Natural killer cell treated with Interleukin-12 subunit alpha and Interleukin-12 subunit beta and Interleukin-15 and Interleukin-18, amount 100 ng/mL, for 72 hours (primary cell): ENCODE data around the gene RNF150. TPM values are rescaled to one million over a fixed set of nuclear protein-coding genes. Genes with fewer than 3 reads are reported as not detected.

ENCODE experiments used
- ATAC-seq, 2 donors: fragments of 150-1000 bp; cut with Tn5 transposase in 1 of 2; sonication (Bioruptor Pico), chemical (Tn5 transposase) in 1 of 2; 2 replicates each; pipeline ENCODE4 v1.10.0; 2021
- DNase-seq: peaks from one replicate; pipeline ENCODE4 v3.0.0; 2022; ENCODE audit warnings: low spot score
- H3K27ac Mint-ChIP-seq, 2 donors: 1 replicate in 1 of 2; 2 replicates in 1 of 2; pipeline ENCODE4 v1.8.0; 2022; ENCODE audit warnings: mixed read lengths in 2 of 2, mild to moderate bottlenecking in 1 of 2, moderate library complexity in 1 of 2
- H3K27me3 Mint-ChIP-seq, 2 donors: 1 replicate in 1 of 2; 2 replicates in 1 of 2; pipeline ENCODE4 v1.8.0; 2022; ENCODE audit warnings: mixed read lengths in 2 of 2
- H3K36me3 Mint-ChIP-seq: one replicate; pipeline ENCODE4 v1.8.0; 2022; ENCODE audit warnings: mixed read lengths
- H3K4me1 Mint-ChIP-seq, 2 donors: 1 replicate in 1 of 2; 2 replicates in 1 of 2; pipeline ENCODE4 v1.8.0; 2022; ENCODE audit warnings: low read depth in 2 of 2, mixed read lengths in 2 of 2, mild to moderate bottlenecking in 1 of 2
- H3K4me3 Mint-ChIP-seq: one replicate; pipeline ENCODE4 v1.8.0; 2022; ENCODE audit warnings: mixed read lengths
- H3K9me3 Mint-ChIP-seq: 2 replicates; pipeline ENCODE4 v1.8.0; 2022; ENCODE audit warnings: mixed read lengths
- total RNA-seq, 2 donors: library from RNA; stranded (reverse); gene quantifications; one replicate each; pipeline ENCODE4 v1.2.3, GENCODE V29; 2022

Gene RNF150
- total RNA-seq, 2 donors from 2014 or later = not detected

DNA sequence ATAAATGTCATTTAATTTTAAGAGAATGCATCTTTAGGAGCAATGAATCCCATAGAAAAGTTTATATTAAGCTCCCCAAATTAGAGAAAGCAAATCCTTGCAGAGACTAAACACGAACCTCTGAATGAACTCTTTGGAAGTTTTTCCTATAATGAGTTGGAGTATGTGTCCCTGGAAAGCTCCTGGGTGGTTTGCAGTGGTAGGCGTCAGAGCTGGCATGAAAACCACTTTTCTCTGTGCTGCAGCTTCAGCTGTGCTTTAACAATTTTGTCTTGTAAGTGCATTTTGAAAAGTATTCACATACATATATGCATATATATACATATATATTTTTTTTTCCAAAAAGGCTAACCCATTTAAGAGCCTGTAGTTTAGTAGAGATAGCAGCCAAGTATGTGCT, 228.4 kb downstream of the RNF150 start:
- peaks cover 3% of the 10 kb centered on the region for H3K9me3 Mint-ChIP-seq
- no peak for DNase-seq
- H3K4me1 Mint-ChIP-seq = no peaks in the 10 kb centered on the region

DNA sequence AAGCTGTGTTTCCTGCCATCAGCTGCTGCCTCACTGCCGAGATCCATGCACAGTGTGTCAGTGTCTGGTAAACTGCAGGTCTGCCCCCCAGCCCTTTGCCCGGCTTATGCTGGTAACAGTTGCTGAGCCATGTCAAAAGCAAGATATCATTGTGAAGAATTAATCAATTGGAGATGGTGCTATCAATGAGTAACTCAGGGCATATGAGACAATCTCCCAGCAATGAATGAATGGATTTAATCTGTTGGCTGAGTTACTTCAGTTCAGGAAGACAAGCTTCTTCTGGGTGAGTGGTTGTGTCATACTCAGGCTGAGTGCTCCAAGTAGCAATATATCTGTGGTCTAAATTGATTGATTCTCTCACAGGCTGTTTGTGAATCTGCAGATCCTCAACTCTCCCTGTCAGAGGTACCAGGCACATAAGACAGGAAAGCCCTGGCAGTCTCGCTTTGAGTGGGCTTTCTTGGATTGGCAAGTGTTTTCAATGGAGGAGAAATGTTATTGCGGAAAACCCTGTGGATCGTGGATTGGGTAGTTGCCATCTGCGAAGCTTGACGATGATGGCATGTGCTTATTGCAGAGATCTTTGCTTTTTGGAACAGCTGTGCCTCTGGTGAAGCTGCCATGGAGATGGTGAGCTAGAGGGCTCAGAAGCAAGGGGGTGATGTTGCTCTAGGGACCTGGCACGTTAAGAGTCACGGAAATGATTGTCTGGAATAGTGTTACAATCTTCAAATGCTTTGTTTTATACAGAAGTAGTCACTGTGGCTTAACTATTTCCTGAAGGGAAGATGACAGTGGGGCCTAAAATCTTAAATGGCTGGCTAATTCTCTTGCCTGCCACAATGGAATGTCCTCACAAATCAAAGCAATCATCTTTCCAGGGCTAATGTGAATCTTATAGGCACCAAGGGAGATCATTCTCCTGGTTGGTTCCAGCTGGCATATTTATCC, 229.5 kb downstream of the RNF150 start:
- Mint-ChIP-seq H3K27me3 (peaks cover 0 to 2% of the 10 kb centered on the region in 2 donors), H3K36me3 (no peaks in the 10 kb centered on the region), H3K27ac (no peak overlapping the region), H3K9me3 (peaks cover 3% of the 10 kb centered on the region), H3K4me3 (no peak overlapping the region), H3K4me1 (no peaks in the 10 kb centered on the region)
- DNase-seq = no peak
- ATAC-seq = no peak

More for the DNA sequence above, 228.4 kb downstream of the RNF150 start:
- no peak for ATAC-seq
- Mint-ChIP-seq H3K36me3 (no peaks in the 10 kb centered on the region), H3K4me3 (no peak overlapping the region), H3K27me3 (peaks cover 0 to under 1% of the 10 kb centered on the region in 2 donors), H3K27ac (no peak overlapping the region)

DNA sequence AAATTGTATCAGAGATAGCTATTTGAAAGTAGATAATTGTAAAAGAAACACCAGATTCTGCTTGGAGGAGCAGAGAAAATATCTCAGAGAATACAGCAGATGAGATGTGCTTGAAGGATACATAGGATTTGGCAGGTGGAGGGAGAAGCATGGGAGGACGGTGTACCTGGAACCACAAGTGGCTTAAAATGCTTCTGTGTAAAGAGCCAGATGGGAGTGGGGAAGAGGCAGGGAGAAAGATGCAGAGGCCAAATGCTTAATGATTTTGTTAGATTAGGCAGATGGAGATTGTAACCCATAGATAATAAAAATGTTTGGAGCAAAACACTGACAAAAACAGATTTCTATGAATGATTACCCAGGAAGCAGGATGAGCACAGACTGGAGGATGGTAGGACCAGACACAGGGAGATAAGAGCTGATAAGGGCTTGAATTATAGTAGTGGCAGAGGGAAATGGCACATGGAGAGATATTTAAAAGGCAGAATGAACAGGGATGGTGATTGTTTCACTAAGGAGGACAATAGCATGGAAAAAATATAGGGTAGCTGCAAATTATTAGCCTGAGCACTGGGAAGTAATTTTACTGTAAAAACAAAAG, 231.4 kb downstream of the RNF150 start:
- no peak for ATAC-seq
- no peak overlapping the region for H3K4me3 Mint-ChIP-seq
- DNase-seq = no peak
- H3K36me3 Mint-ChIP-seq = no peaks in the 10 kb centered on the region
- H3K9me3 Mint-ChIP-seq = no peaks in the 10 kb centered on the region
- H3K27me3 Mint-ChIP-seq = peaks cover 0 to 2% of the 10 kb centered on the region in 2 donors
- no peaks in the 10 kb centered on the region for H3K4me1 Mint-ChIP-seq
- H3K27ac Mint-ChIP-seq = no peak overlapping the region

DNA sequence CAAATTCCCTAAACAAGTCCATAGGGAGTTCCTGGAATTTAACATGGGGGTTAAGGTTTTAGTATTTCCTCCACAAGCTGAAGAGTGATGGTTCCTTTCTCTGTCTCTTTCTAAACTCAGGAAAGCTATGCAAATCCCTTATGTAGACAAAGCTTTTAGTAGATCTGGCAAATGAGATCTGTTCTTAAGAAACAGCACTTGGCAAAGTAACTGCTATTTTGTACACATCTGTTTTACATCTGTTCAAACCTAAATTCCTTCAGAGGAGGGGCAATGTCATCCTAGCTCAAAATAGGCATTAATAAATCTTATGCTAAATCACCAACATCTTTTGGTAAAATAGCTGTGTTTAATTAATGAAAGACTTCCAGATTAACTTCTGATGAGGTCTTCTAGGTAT, 239.3 kb downstream of the RNF150 start:
- H3K27ac Mint-ChIP-seq = no peak overlapping the region
- peaks cover 0 to 6% of the 10 kb centered on the region in 2 donors for H3K27me3 Mint-ChIP-seq
- no peaks in the 10 kb centered on the region for H3K9me3 Mint-ChIP-seq
- H3K4me1 Mint-ChIP-seq = no peaks in the 10 kb centered on the region
- no peaks in the 10 kb centered on the region for H3K36me3 Mint-ChIP-seq
- DNase-seq = no peak
- H3K4me3 Mint-ChIP-seq = no peak overlapping the region
- ATAC-seq = no peak

DNA sequence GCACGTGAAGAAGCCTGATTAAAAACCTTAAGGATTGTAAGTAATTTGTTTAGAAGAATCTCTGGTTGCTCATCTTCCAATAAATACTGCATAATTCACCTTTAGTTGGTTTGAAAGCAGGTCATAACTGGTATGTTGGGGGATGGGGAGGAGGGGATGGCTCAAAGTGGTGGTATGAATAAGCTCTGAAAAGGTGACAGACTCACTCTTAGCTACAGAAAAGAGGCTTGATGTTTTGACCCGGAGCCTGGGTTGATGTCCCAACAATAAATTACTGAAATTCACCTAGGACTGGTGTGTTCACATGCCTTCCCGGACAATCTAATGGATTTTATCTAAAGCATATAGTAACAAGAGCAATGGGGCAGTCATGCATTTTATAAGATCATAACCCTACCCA, 245.2 kb downstream of the RNF150 start:
- Mint-ChIP-seq H3K36me3 (peaks cover 8% of the 10 kb centered on the region), H3K9me3 (no peaks in the 10 kb centered on the region), H3K27ac (no peak overlapping the region)

DNA sequence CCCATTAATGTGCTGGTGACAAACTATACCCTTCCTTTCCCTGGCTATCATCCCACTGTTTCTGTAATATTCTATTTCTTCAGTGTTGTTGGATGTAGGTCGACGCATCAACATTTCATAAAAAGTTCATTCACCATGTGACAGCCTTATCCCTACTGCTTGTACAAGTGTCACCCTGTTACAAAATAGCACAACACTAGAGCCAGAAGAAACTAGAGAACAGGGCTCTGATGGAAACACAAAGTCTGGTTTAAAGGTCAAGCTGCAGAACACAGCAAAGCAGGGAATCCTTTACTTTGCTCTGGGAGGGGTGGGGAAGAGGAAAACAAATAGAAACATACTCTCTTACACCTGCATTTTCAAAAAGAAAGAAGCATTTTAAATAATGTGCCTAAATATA, 245.8 kb downstream of the RNF150 start:
- peaks cover 8% of the 10 kb centered on the region for H3K36me3 Mint-ChIP-seq
- no peak overlapping the region for H3K4me3 Mint-ChIP-seq
- ATAC-seq (no peak), DNase-seq (no peak)
- peaks cover 3 to 6% of the 10 kb centered on the region in 2 donors for H3K27me3 Mint-ChIP-seq
- no peak overlapping the region for H3K27ac Mint-ChIP-seq
- H3K4me1 Mint-ChIP-seq = no peaks in the 10 kb centered on the region
- no peaks in the 10 kb centered on the region for H3K9me3 Mint-ChIP-seq

More for the DNA sequence above, 245.2 kb downstream of the RNF150 start:
- Mint-ChIP-seq H3K4me1 (no peaks in the 10 kb centered on the region), H3K4me3 (no peak overlapping the region), H3K27me3 (peaks cover 3 to 6% of the 10 kb centered on the region in 2 donors)
- no peak for DNase-seq
- no peak for ATAC-seq

DNA sequence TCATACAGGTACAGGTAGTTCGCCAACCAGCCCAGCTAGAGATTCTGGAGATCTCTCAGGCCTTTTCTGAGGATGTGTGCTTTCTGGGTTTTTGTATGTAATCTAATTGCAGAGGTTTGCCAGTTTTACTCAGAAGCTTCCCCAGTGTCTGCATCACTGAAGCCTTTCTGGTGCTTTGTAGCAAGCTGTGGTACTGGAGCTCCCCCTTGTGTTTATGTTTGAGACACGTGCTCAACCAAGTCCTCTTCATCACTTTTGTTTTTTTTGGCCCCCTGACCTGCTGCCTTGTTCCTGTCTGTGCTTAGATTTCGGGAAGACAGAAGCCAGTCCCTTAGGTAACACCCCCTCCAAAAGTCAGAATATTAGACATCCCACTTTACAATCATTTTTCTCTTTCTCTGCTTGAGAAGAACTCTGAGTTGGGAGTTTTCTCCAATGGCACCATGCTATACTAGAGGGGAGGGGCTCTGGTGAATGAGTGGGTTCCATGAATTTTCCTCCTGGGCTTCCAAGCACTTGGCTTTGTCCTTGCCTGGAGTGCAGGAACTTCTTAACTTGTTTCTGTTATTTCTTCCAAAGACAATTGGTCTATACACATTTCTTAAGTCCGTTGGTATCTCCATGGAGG, 248.7 kb downstream of the RNF150 start:
- DNase-seq = no peak
- Mint-ChIP-seq H3K4me1 (no peaks in the 10 kb centered on the region), H3K9me3 (no peaks in the 10 kb centered on the region), H3K27me3 (peaks cover 0 to 3% of the 10 kb centered on the region in 2 donors), H3K4me3 (no peak overlapping the region), H3K27ac (no peak overlapping the region), H3K36me3 (peaks cover 18% of the 10 kb centered on the region)
- ATAC-seq = no peak

DNA sequence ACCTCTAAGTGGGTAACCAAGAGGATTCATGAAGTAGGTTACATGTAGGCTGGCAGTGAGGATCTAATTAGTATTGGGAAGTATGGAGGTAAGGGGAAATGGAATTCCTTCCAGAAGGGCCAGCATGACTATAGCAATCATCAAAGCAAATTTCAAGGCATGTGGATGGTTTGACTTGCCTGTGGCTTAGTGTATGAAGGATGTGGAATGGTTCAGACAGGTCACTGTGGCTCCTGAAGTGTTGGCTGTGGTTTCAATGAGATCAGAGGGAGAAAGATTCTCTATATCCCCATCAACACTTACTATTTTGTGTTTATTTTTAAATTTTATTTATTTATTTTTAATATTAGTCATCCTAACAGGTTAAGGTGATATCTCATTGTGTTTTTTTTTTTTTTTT, 255.5 kb downstream of the RNF150 start:
- Mint-ChIP-seq H3K27ac (no peak overlapping the region), H3K36me3 (peaks cover 14% of the 10 kb centered on the region), H3K27me3 (peaks cover 0 to 6% of the 10 kb centered on the region in 2 donors), H3K4me3 (no peak overlapping the region), H3K4me1 (no peaks in the 10 kb centered on the region), H3K9me3 (peaks cover 3% of the 10 kb centered on the region)
- ATAC-seq (no peak), DNase-seq (no peak)

DNA sequence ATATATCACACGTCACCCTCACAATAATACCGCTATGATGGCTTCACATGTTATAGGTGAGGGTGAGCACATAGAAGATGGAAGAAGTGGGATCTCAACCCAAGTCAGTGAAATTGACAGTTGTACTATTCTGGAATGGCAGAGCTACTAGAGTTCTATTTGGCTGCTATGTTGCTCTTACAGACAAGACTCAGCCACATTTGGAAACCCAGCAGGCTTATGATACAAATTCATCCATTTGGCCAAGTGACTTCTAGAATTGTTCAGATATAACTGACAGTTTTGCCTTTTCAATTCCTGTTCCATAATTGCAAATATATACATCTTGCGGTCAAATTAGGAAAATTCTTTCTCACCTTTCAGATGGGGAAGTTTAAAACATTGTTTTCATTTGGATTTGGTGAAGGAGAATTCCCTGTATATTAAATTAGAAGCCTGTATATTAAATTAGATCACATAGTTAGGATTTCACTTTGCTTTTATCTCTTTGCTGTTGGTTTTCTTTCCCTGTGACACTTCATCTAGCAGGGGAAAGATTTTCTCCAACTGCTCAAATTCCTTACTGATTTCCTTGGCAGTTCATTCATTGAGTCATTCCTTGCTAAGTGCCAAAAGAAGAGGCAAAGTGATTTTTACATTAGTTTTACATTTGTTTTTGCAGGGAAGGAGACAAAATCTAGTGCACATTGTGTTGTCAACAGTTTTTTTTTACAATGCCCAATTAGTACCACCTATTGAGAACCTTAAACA, 256.5 kb downstream of the RNF150 start:
- peaks cover 0 to 6% of the 10 kb centered on the region in 2 donors for H3K27me3 Mint-ChIP-seq
- H3K4me1 Mint-ChIP-seq = no peaks in the 10 kb centered on the region
- H3K9me3 Mint-ChIP-seq = peaks cover 3% of the 10 kb centered on the region
- H3K27ac Mint-ChIP-seq = no peak overlapping the region
- no peak overlapping the region for H3K4me3 Mint-ChIP-seq
- no peak for DNase-seq
- peaks cover 14% of the 10 kb centered on the region for H3K36me3 Mint-ChIP-seq
- ATAC-seq = no peak

DNA sequence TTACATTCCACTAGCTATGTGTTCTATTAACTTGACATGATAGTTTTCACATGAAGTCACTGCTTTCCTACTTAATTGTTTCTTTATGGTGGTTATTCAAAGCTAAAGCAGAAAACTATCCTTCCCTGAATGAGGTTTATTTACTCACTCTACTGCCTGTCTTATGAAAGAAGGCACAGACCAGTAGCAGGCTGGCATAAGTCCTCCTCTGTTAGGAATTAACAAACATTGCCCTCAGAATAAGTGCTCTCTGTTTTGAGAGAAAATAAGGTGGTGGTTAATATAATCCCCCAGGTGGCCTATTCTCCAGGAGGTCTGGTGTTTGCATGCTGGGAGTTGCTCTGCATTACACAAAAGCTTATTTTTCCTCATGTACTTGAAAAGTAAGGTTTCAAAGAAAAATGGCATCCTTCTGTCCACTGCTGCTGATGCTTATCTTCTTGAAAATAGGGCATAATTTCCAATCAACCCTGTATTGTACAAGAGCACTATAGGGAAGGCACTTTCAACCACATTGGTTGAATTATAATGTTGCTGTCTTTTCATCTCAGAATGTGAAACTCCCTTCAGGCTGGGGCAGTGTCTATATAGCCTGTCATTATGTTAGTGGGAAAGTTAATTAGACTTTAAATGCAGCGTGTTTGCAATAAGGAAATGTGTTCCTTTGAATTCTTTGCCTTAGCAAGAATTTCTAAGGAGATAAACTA, 257.4 kb downstream of the RNF150 start:
- peaks cover 3% of the 10 kb centered on the region for H3K9me3 Mint-ChIP-seq
- H3K36me3 Mint-ChIP-seq = peaks cover 11% of the 10 kb centered on the region
- H3K27me3 Mint-ChIP-seq = peaks cover 0 to 6% of the 10 kb centered on the region in 2 donors
- no peaks in the 10 kb centered on the region for H3K4me1 Mint-ChIP-seq
- no peak overlapping the region for H3K4me3 Mint-ChIP-seq
- no peak overlapping the region for H3K27ac Mint-ChIP-seq
- DNase-seq (no peak), ATAC-seq (no peak)

DNA sequence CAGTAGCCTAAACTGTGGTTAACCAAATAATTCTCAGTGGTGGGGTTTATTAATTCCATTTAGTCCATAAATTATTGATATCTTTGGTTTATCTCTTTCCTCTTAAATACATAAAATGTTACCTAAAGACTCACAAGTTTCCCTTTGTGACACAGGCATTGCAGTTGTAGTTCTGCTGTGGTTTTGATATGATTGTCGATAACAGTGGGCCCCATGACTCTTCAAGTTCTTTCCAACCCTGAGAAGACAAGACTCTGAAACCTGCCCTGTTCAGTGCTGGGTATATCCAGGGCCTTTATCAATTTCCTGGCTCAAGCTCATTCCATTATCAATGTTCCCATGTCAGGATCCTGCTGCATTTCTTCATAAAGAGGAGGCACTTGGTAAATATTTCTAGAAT, 259.2 kb downstream of the RNF150 start:
- Mint-ChIP-seq H3K27ac (no peak overlapping the region), H3K9me3 (peaks cover 3% of the 10 kb centered on the region), H3K36me3 (peaks cover 1% of the 10 kb centered on the region), H3K27me3 (peaks cover 7 to 12% of the 10 kb centered on the region in 2 donors), H3K4me3 (no peak overlapping the region), H3K4me1 (no peaks in the 10 kb centered on the region)
- DNase-seq (no peak), ATAC-seq (no peak)

DNA sequence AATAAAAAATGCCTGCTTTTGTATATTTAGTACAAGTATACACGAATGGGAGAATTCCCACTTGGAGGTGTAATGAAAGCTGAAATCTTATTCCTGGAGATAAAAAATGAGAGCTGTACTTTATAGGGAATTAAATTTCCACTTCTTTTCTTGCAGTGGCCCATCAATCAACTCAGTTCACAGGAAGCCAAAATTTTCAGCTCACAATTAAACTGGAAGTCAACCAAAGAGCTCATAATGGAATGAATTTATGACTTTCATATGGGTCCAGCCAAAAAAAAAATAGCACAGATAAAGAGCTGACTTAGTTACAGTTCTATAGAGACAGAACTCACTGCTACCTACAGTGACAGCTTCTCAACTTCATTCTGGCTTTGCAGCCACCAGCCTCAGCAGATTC, 261.9 kb downstream of the RNF150 start:
- Mint-ChIP-seq H3K36me3 (no peaks in the 10 kb centered on the region), H3K4me1 (no peaks in the 10 kb centered on the region), H3K27ac (no peak overlapping the region), H3K9me3 (no peaks in the 10 kb centered on the region), H3K4me3 (no peak overlapping the region), H3K27me3 (peaks cover 6 to 7% of the 10 kb centered on the region in 2 donors)
- ATAC-seq = no peak
- DNase-seq = no peak

DNA sequence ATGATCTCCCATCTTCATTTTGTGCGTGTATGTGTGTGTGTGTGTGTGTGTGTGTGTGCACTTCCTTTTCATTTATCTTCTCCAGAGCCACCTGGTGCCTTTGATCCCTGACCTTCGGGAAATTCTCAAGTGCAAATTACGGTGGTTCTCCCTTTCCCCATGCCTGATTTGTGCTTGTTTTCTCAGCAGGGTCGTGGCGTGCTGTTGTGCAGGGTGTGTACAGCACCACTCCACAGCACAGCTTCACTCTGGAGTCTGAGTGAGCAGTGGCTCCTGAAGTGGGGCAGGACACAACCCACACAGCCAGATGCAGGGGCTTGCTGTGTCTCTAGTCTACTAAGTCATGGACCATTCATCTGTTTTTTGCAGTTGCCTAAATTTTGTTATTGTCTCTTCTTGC, 262.8 kb downstream of the RNF150 start:
- H3K4me1 Mint-ChIP-seq = no peaks in the 10 kb centered on the region
- H3K9me3 Mint-ChIP-seq = no peaks in the 10 kb centered on the region
- peaks cover 6 to 7% of the 10 kb centered on the region in 2 donors for H3K27me3 Mint-ChIP-seq
- H3K4me3 Mint-ChIP-seq = no peak overlapping the region
- DNase-seq (no peak), ATAC-seq (peak in 1 of 2 donors; percentile 36)
- H3K27ac Mint-ChIP-seq = no peak overlapping the region
- H3K36me3 Mint-ChIP-seq = no peaks in the 10 kb centered on the region
